Hepatocyte (in vitro differentiated cells): ENCODE measurements around the gene SRXN1. TPM values are rescaled to one million over a fixed set of nuclear protein-coding genes. Genes with fewer than 3 reads are reported as not detected.

Source experiments
- DNase-seq: peaks from one replicate; pipeline ENCODE4 v3.0.0-alpha.2; 2016; ENCODE audit warnings: low spot score
- H2AFZ ChIP-seq: fragments of 200-600 bp; sonication (generic); 2 replicates; pipeline ENCODE4 v1.6.0; 2016; ENCODE audit warnings: antibody characterized with exemption, mild to moderate bottlenecking
- H3K27ac ChIP-seq: fragments of 200-600 bp; sonication (generic); 2 replicates; pipeline ENCODE4 v1.5.1; 2016; ENCODE audit warnings: mild to moderate bottlenecking
- H3K27me3 ChIP-seq: fragments of 200-600 bp; sonication (generic); 2 replicates; pipeline ENCODE4 v1.6.1; 2016
- H3K36me3 ChIP-seq: fragments of 200-600 bp; sonication (generic); replicated peaks from 2 replicates; pipeline ENCODE4 v1.5.1; 2016; ENCODE audit warnings: low read depth; ENCODE audit not compliant: insufficient read depth
- H3K4me1 ChIP-seq: fragments of 200-600 bp; sonication (generic); 2 replicates; pipeline ENCODE4 v1.5.1; 2016; ENCODE audit warnings: mild to moderate bottlenecking, moderate library complexity; ENCODE audit not compliant: insufficient read depth
- H3K4me2 ChIP-seq: fragments of 200-600 bp; sonication (generic); 2 replicates; pipeline ENCODE4 v1.6.0; 2016
- H3K4me3 ChIP-seq: fragments of 200-600 bp; sonication (generic); 2 replicates; pipeline ENCODE4 v1.5.1; 2016; ENCODE audit warnings: mild to moderate bottlenecking
- H3K79me2 ChIP-seq: fragments of 200-600 bp; sonication (generic); 2 replicates; pipeline ENCODE4 v1.6.0; 2017; ENCODE audit warnings: mild to moderate bottlenecking
- H3K9me2 ChIP-seq: fragments of 200-600 bp; sonication (generic); replicated peaks from 2 replicates; pipeline ENCODE4 v1.6.0; 2017; ENCODE audit warnings: mild to moderate bottlenecking; ENCODE audit not compliant: insufficient read depth
- H3K9me3 ChIP-seq: fragments of 200-600 bp; sonication (generic); 2 replicates; pipeline ENCODE4 v1.5.1; 2016; ENCODE audit warnings: low read depth, mild to moderate bottlenecking
- H4K20me1 ChIP-seq: fragments of 200-600 bp; sonication (generic); 2 replicates; pipeline ENCODE4 v1.6.0; 2016; ENCODE audit warnings: mild to moderate bottlenecking; ENCODE audit not compliant: insufficient read depth, poor library complexity, severe bottlenecking
- EZH2 ChIP-seq: fragments of 200-600 bp; sonication (generic); IDR thresholded peaks from 2 replicates; pipeline ENCODE4 v1.6.1; 2016; ENCODE audit warnings: antibody characterized with exemption, mild to moderate bottlenecking, borderline replicate concordance
- EZH2phosphoT487 ChIP-seq: fragments of 200-600 bp; sonication (generic); IDR thresholded peaks from one replicate; pipeline ENCODE4 v1.6.1; 2018; ENCODE audit warnings: antibody characterized with exemption, mild to moderate bottlenecking, low read depth, moderate library complexity; ENCODE audit not compliant: unreplicated experiment, severe bottlenecking
- WGBS: methylation state at CpG from one replicate; pipeline ENCODE4 v1.1.6; 2016; ENCODE audit warnings: low lambda C conversion rate; ENCODE audit errors: missing lambda C conversion rate; 5-methylcytosine and 5-hydroxymethylcytosine counted together
- polyA plus RNA-seq: library from polyadenylated mRNA; unstranded; fragments of >200 nt; fragmentation: Nextera tagmentation; extraction: Ambion mirVana; gene quantifications from 2 replicates; pipeline ENCODE4 v1.2.1, GENCODE V29; 2016
- total RNA-seq: library from RNA; depleted of rRNA; stranded (reverse); fragments of >200 nt; gene quantifications from 2 replicates; pipeline ENCODE4 v1.2.3, GENCODE V29; 2014
- TF ChIP-seq, protein P1 (sequence below): fragments of 200-600 bp; sonication (generic); IDR thresholded peaks from 2 replicates; pipeline ENCODE4 v1.5.1; 2016; ENCODE audit warnings: antibody characterized with exemption, mild to moderate bottlenecking; ENCODE audit not compliant: poor library complexity

The SRXN1 gene
- total and polyA plus RNA-seq, 2 experiments from 2014 or later = 39.6 to 42.2 TPM

DNA sequence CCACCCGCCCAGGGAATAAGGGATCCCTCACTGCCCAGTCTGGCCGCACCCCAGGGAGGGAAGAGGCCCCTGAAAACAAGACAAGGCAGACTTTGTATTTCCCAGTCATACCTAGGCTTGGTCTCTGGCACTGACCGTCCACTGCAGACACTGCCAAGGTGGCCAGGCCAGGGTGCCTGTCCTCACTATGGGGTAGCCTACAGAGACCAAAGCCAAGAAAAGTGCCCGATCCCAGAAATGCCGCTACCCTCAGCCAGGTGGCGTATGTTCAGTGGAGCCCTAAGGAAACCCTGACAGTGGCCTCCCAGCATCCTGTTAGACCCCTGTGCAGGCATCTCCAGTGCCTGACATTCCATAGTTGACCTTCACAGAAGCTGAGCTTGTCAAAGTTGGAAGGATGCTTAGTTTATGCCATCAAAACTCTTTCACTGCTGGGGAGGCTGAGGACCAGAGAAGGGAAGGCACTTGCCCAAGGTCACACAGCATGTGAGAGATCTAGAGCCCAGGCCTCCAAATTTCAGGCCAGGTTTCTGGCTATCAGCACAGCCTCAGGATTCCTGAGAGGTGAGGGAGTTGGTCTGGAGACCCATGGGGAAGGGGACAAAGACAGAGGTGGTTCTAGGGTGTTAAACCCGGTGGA lies 20.1 kb upstream of the SRXN1 start:
- Histone ChIP-seq H3K9me3 (no peaks in the 10 kb centered on the region), H3K27me3 (peaks cover 41% of the 10 kb centered on the region), H3K4me2 (no peak overlapping the region), H3K4me3 (no peak overlapping the region), H2AFZ (no peak overlapping the region), H3K36me3 (no peaks in the 10 kb centered on the region), H3K4me1 (peaks cover 8% of the 10 kb centered on the region), H3K79me2 (no peaks in the 10 kb centered on the region), H3K27ac (no peak overlapping the region), H3K9me2 (no peaks in the 10 kb centered on the region), H4K20me1 (peaks cover 4% of the 10 kb centered on the region)
- TF ChIP-seq EZH2 (no peak), EZH2phosphoT487 (no peak)
- TF ChIP-seq, protein P1, sequence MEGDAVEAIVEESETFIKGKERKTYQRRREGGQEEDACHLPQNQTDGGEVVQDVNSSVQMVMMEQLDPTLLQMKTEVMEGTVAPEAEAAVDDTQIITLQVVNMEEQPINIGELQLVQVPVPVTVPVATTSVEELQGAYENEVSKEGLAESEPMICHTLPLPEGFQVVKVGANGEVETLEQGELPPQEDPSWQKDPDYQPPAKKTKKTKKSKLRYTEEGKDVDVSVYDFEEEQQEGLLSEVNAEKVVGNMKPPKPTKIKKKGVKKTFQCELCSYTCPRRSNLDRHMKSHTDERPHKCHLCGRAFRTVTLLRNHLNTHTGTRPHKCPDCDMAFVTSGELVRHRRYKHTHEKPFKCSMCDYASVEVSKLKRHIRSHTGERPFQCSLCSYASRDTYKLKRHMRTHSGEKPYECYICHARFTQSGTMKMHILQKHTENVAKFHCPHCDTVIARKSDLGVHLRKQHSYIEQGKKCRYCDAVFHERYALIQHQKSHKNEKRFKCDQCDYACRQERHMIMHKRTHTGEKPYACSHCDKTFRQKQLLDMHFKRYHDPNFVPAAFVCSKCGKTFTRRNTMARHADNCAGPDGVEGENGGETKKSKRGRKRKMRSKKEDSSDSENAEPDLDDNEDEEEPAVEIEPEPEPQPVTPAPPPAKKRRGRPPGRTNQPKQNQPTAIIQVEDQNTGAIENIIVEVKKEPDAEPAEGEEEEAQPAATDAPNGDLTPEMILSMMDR = peak; percentile 6
- DNase-seq = no peak
- 65% methylated on average over 7 of the region's 7 CpGs for WGBS

DNA sequence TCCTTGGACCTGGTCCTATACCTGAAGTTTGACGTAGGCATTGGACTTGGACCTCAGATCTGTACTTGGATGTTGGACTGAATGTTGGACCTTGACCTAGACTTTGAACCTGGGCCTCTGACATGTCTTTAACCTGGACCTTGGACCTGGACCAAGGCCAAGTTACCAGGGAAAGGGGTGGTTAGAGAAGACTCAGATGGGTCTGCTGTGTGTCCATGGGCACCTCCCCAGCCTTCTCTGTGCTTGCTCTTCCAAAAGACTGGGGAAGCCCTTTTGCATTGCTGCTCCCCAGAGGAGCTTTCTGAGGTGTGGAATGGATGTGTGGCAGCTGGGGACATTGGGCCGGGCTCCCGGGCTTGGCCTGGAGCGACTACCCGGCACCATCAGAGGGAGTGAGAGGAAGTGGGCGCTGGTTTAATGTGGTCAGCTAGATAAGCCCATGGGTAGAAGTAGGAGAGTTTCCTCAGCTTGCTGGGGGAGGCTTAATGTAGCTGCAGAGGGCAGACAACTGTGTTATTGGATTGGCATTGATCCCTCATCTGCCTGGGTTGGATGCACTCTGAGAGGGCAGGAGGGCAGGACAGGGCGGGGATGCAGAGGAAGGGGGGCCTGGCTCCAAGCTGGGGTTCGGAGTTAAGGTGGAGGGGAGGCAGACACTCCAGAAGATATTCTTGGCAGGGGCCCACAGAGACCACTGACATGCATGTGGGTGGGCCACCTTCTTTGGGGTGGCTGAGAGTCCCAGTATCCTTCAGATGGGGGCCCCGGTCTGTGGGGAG lies 18.4 kb upstream of the SRXN1 start:
- 85% methylated on average over 9 of the region's 9 CpGs for WGBS
- Histone ChIP-seq H3K4me2 (no peak overlapping the region), H3K27me3 (peaks cover 32% of the 10 kb centered on the region), H2AFZ (no peak overlapping the region), H3K4me1 (peaks cover 8% of the 10 kb centered on the region), H3K9me3 (no peaks in the 10 kb centered on the region), H3K36me3 (no peaks in the 10 kb centered on the region), H3K79me2 (no peaks in the 10 kb centered on the region), H3K4me3 (no peak overlapping the region), H3K27ac (no peak overlapping the region), H4K20me1 (peaks cover 4% of the 10 kb centered on the region), H3K9me2 (no peaks in the 10 kb centered on the region)
- DNase-seq = no peak
- no peak for TF ChIP-seq EZH2phosphoT487
- TF ChIP-seq EZH2 = no peak
- TF ChIP-seq, protein P1 = no peak

DNA sequence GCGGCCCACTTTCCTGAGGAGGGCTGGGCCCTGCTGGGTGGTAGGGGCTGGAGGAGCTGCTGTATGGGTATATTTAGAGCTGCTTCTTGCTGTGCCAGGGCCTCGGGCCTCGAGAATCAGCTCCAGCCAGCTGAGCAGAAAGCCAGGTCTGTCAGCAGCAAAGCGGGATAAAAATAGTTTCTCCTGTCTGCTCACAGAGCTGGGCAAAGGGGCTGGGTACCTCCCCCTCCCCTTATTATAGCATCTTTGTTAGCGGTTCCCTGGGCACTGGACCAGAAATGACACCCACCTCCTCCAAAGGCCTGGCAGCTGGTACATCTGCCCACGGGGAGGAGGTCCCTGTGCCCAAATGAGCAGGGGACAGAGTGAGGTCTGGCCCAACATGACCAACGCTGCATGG lies 16.6 kb upstream of the SRXN1 start:
- no peaks in the 10 kb centered on the region for H3K4me1 ChIP-seq
- no peaks in the 10 kb centered on the region for H3K9me3 ChIP-seq
- H3K36me3 ChIP-seq = no peaks in the 10 kb centered on the region
- H3K4me3 ChIP-seq = no peak overlapping the region
- no peaks in the 10 kb centered on the region for H4K20me1 ChIP-seq
- no peak overlapping the region for H2AFZ ChIP-seq
- DNase-seq = no peak
- TF ChIP-seq, protein P1 = no peak
- TF ChIP-seq EZH2phosphoT487 = no peak
- TF ChIP-seq EZH2 = no peak
- peaks cover 31% of the 10 kb centered on the region for H3K27me3 ChIP-seq
- WGBS = 81% methylated on average over 7 of the region's 7 CpGs
- H3K4me2 ChIP-seq = no peak overlapping the region
- no peaks in the 10 kb centered on the region for H3K9me2 ChIP-seq
- H3K79me2 ChIP-seq = no peaks in the 10 kb centered on the region
- H3K27ac ChIP-seq = no peak overlapping the region
